Endothelial cell of umbilical vein (primary cell): ENCODE results near the gene ACBD5. TPM values are rescaled to one million over a fixed set of nuclear protein-coding genes. Genes with fewer than 3 reads are reported as not detected.

ENCODE experiments used
- BruUV-seq: library from RNA; stranded (reverse); fragments of 400-500 nt; replicated peaks from 2 replicates; lab custom pipeline; 2021; lab: Mats Ljungman, UMichigan
- CTCF ChIA-PET: fragments of 300-600, 350-600 bp; sonication (Branson Sonifier 250); formaldehyde crosslinking; loops from one replicate; lab custom pipeline; 2021; ENCODE audit warnings: antibody characterized with exemption, inconsistent platforms; lab: Charles Lee
- POLR2A ChIA-PET: fragments of 300-600, 350-600 bp; sonication (Branson Sonifier 250); formaldehyde crosslinking; loops from one replicate; lab custom pipeline; 2021; ENCODE audit warnings: antibody characterized with exemption, inconsistent platforms; lab: Charles Lee
- DNase-seq: peaks from one replicate; pipeline ENCODE4 v3.0.0-alpha.2; 2011; ENCODE audit warnings: low read depth, low spot score
- FAIRE-seq: peaks from 2 replicates; lab custom pipeline; 2011; peaks lifted over from hg19 to GRCh38; lab: Jason Lieb, UNC
- H2AFZ ChIP-seq: 2 replicates; pipeline ENCODE4 v1.6.0; 2012; ENCODE audit warnings: low read depth, low read length, control low read depth, inconsistent platforms
- H3K27ac ChIP-seq: 2 replicates; pipeline ENCODE4 v1.5.1; 2011; ENCODE audit warnings: low read depth, mild to moderate bottlenecking, control low read depth, low read length, moderate library complexity; ENCODE audit not compliant: insufficient read depth
- H3K27me3 ChIP-seq, 2 experiments: 2 replicates each; pipeline versions ENCODE4 v1.6.0 to v1.6.1; 2011; ENCODE audit warnings: low read length in 2 of 2, mixed read lengths in 1 of 2; ENCODE audit not compliant: control insufficient read depth in 2 of 2, insufficient read depth in 2 of 2
- H3K36me3 ChIP-seq, 2 experiments: 2 replicates in 1 of 2; 3 replicates in 1 of 2; pipeline ENCODE4 v1.5.1; 2011; ENCODE audit warnings: low read length in 2 of 2, mild to moderate bottlenecking in 1 of 2, moderate library complexity in 1 of 2; ENCODE audit not compliant: control insufficient read depth in 2 of 2, insufficient read depth in 2 of 2; ENCODE audit errors: extremely low read depth in 1 of 2
- H3K4me1 ChIP-seq: 3 replicates; pipeline ENCODE4 v1.5.1; 2011; ENCODE audit warnings: mild to moderate bottlenecking, low read length; ENCODE audit not compliant: control insufficient read depth, insufficient read depth; ENCODE audit errors: extremely low read depth
- H3K4me2 ChIP-seq: 2 replicates; pipeline ENCODE4 v1.6.1; 2011; ENCODE audit warnings: low read length, control low read depth, mixed read lengths; ENCODE audit not compliant: insufficient read depth
- H3K4me3 ChIP-seq, 3 experiments: fragments of 200-600 bp in 1 of 3; sonication (generic), shearing (Covaris generic) in 1 of 3; replicated peaks in 1 of 3; 2 replicates each; pipeline ENCODE4 v1.5.1; 2011 to 2016; ENCODE audit warnings: control low read depth in 3 of 3, low read length in 3 of 3, mild to moderate bottlenecking in 2 of 3, inconsistent platforms in 1 of 3, low read depth in 1 of 3, moderate library complexity in 1 of 3; ENCODE audit not compliant: insufficient read depth in 1 of 3
- H3K79me2 ChIP-seq: 2 replicates; pipeline ENCODE4 v1.6.0; 2012; ENCODE audit warnings: low read length, inconsistent platforms; ENCODE audit not compliant: control insufficient read depth, insufficient read depth
- H3K9ac ChIP-seq: replicated peaks from 2 replicates; pipeline ENCODE3; 2011; ENCODE audit warnings: low read length, control low read depth; ENCODE audit not compliant: insufficient read depth; ENCODE audit errors: extremely low read depth
- H3K9me1 ChIP-seq: replicated peaks from 3 replicates; pipeline ENCODE4 v1.6.0; 2011; ENCODE audit warnings: mild to moderate bottlenecking, low read length; ENCODE audit not compliant: control insufficient read depth, insufficient read depth; ENCODE audit errors: extremely low read depth
- H3K9me3 ChIP-seq: replicated peaks from 2 replicates; pipeline ENCODE4 v1.5.1; 2012; ENCODE audit warnings: low read length, inconsistent platforms; ENCODE audit not compliant: control insufficient read depth, insufficient read depth
- H4K20me1 ChIP-seq: replicated peaks from 2 replicates; pipeline ENCODE3; 2011; ENCODE audit warnings: mild to moderate bottlenecking, low read length; ENCODE audit not compliant: control insufficient read depth, insufficient read depth; ENCODE audit errors: extremely low read depth
- GATA2 ChIP-seq: IDR thresholded peaks from 2 replicates; pipeline ENCODE4 v1.7.0; 2011; ENCODE audit warnings: low read depth, mild to moderate bottlenecking, moderate library complexity, mixed read lengths, low read length; ENCODE audit not compliant: insufficient read length, insufficient read depth
- MAX ChIP-seq: IDR thresholded peaks from 2 replicates; pipeline ENCODE4 v1.6.1; 2011; ENCODE audit not compliant: insufficient read depth, insufficient read length
- dilution Hi-C: fragments of 300-500 bp; cut with MboI; formaldehyde crosslinking; loops from one replicate; pipeline ENCODE4 v1.15.0; 2019; ENCODE audit warnings: low sequenced_read_pairs; ENCODE audit not compliant: extremely low pct_ligation_motif_present
- intact Hi-C: fragments of 100-400 bp; cut with micrococcal nuclease; formaldehyde crosslinking; loops from one replicate; pipeline ENCODE4 v1.10.0; 2022
- polyA plus RNA-seq, 4 experiments: library from polyadenylated mRNA; depleted of rRNA in 3 of 4; stranded (reverse) in 3 of 4; unstranded in 1 of 4; fragments of >200 nt; gene quantifications; 2 replicates each; pipeline versions ENCODE4 v1.2.1 to v1.2.3, GENCODE V29; 2011 to 2012; ENCODE audit warnings: missing spikeins in 1 of 4
- total RNA-seq: library from RNA; stranded (reverse); gene quantifications from 2 replicates; pipeline ENCODE4 v1.2.3, GENCODE V29; 2021

The ACBD5 gene
- total and polyA plus RNA-seq, 2 donors (not counting 3 experiments of a cell fraction or from before 2014, with no cell fraction given): 6.6 to 21.5 TPM

- no peak overlapping the region for H3K27ac ChIP-seq
- dilution Hi-C loops (no loop called here), intact Hi-C loops (no loop called here)
- no TSS peak for BruUV-seq
- H3K4me1 ChIP-seq: no peaks in the 10 kb centered on the region
- no peak overlapping the region for H3K4me3 ChIP-seq
- H3K79me2 ChIP-seq: no peaks in the 10 kb centered on the region
- no peak overlapping the region for H3K4me2 ChIP-seq
- TF ChIP-seq GATA2: no peak
- no peaks in the 10 kb centered on the region for H3K9me1 ChIP-seq
- CTCF ChIA-PET: interaction anchor here (1.2 kb wide), 1 partner anchor 33 kb away, joined by 3 read pairs; no protein-coding TSS in a partner anchor
- peaks cover 0 to 5% of the 10 kb centered on the region in 2 experiments for H3K36me3 ChIP-seq
- H2AFZ ChIP-seq: no peak overlapping the region
- no peaks in the 10 kb centered on the region for H3K9me3 ChIP-seq
- POLR2A ChIA-PET: no interaction called here
- no peaks in the 10 kb centered on the region for H4K20me1 ChIP-seq
- DNase-seq (no peak), FAIRE-seq (no peak)
- no peaks in the 10 kb centered on the region for H3K27me3 ChIP-seq
- no peak overlapping the region for H3K9ac ChIP-seq
Measured at GRCh38 chr10:27190508-27190907, 50.1 kb downstream of the ACBD5 start.

- peaks cover 0 to 8% of the 10 kb centered on the region in 2 experiments for H3K36me3 ChIP-seq
- no peaks in the 10 kb centered on the region for H3K27me3 ChIP-seq
- no peaks in the 10 kb centered on the region for H3K4me1 ChIP-seq
- H2AFZ ChIP-seq: no peak overlapping the region
- POLR2A ChIA-PET: no interaction called here
- no peaks in the 10 kb centered on the region for H3K79me2 ChIP-seq
- no peak overlapping the region for H3K4me2 ChIP-seq
- no peaks in the 10 kb centered on the region for H4K20me1 ChIP-seq
- CTCF ChIA-PET: interaction anchor here (1.1 kb wide), 2 partner anchors 9 to 35 kb away, joined by 3 read pairs; partner anchors contain the start of gene YME1L1
- TF ChIP-seq MAX: no peak
- no peak overlapping the region for H3K9ac ChIP-seq
- no peaks in the 10 kb centered on the region for H3K9me1 ChIP-seq
- BruUV-seq: no TSS peak
- FAIRE-seq (no peak), DNase-seq (no peak)
- no peak overlapping the region for H3K27ac ChIP-seq
- dilution Hi-C loops (no loop called here), intact Hi-C loops (no loop called here)
- H3K9me3 ChIP-seq: no peaks in the 10 kb centered on the region
- H3K4me3 ChIP-seq: no peak overlapping the region
Measured at GRCh38 chr10:27188897-27189296, 51.7 kb downstream of the ACBD5 start.
